ENCODE results near the gene ABCB8.

Gene ABCB8

GRCh38 chr7:151074817-151075661, 46.8 kb downstream of the ABCB8 start:
- no peak for DNase-seq (ENCODE audit: low read depth)

- DNase-seq (ENCODE audit: low read depth): no peak
These were observed 47.4 kb downstream of the ABCB8 start for GRCh38 chr7:151075662-151075971.

GRCh38 chr7:151075978-151076426, 47.8 kb downstream of the ABCB8 start:
- no peak for DNase-seq (ENCODE audit: low read depth)

- DNase-seq (ENCODE audit: low read depth): no peak
These were observed 48.8 kb downstream of the ABCB8 start for GRCh38 chr7:151076863-151077704.

- no peak for DNase-seq (ENCODE audit: low read depth)
These were observed 49.5 kb downstream of the ABCB8 start for GRCh38 chr7:151077705-151078232.

- DNase-seq (ENCODE audit: low read depth): no peak
These were observed 50.2 kb downstream of the ABCB8 start for GRCh38 chr7:151078233-151079040.

- DNase-seq (ENCODE audit: low read depth): no peak
These were observed 51.1 kb downstream of the ABCB8 start for GRCh38 chr7:151079199-151079910.

GRCh38 chr7:151080067-151080521, 51.8 kb downstream of the ABCB8 start:
- no peak for DNase-seq (ENCODE audit: low read depth)

- DNase-seq (ENCODE audit: low read depth): peak; percentile 83
These were observed 52.4 kb downstream of the ABCB8 start, which contains the start of gene FASTK for GRCh38 chr7:151080522-151081169. Gene FASTK (minus strand): TSS chr7:151080809. CDS start chr7:151080766, 43 bp downstream.

- DNase-seq (ENCODE audit: low read depth): no peak
These were observed 53.2 kb downstream of the ABCB8 start for GRCh38 chr7:151081170-151082101.

- no peak for DNase-seq (ENCODE audit: low read depth)
These were observed 54.2 kb downstream of the ABCB8 start for GRCh38 chr7:151082141-151083070.

- peak; percentile 82 for DNase-seq (ENCODE audit: low read depth)
These were observed 55.0 kb downstream of the ABCB8 start, which contains the start of gene TMUB1 for GRCh38 chr7:151083071-151083823. Gene TMUB1 (minus strand): TSS chr7:151083493. CDS start chr7:151082563, 930 bp downstream.

- no peak for DNase-seq (ENCODE audit: low read depth)
These were observed 55.5 kb downstream of the ABCB8 start for GRCh38 chr7:151083824-151084160.

GRCh38 chr7:151085329-151085690, 57.1 kb downstream of the ABCB8 start:
- no peak for DNase-seq (ENCODE audit: low read depth)

GRCh38 chr7:151085691-151086620, 57.7 kb downstream of the ABCB8 start, which contains the start of gene AGAP3:
Gene AGAP3 (plus strand): TSS chr7:151086475. CDS start chr7:151086742, 267 bp downstream.
- peak; percentile 51 for DNase-seq (ENCODE audit: low read depth)

- DNase-seq (ENCODE audit: low read depth): no peak
These were observed 58.6 kb downstream of the ABCB8 start for GRCh38 chr7:151086802-151087244.
